Endometrial microvascular endothelial cells (primary cell): ENCODE results near the gene ATP6V1E1. TPM values are rescaled to one million over a fixed set of nuclear protein-coding genes. Genes with fewer than 3 reads are reported as not detected.

Experiments
- in situ Hi-C: cut with HindIII; loops from 2 replicates; pipeline ENCODE4 v1.10.0; 2017; ENCODE audit warnings: low sequenced_read_pairs, low pct_unique_long_range_greater_than_20kb; ENCODE audit errors: inconsistent ontology term
- total RNA-seq: library from RNA; depleted of rRNA; stranded (reverse); fragments of >200 nt; gene quantifications from one replicate; pipeline ENCODE4 v1.2.3, GENCODE V29; 2015; ENCODE audit errors: inconsistent ontology term

The ATP6V1E1 gene
- total RNA-seq, 1 donor from 2014 or later = 127 TPM

GRCh38 chr22:17562906-17563870 lies 65.4 kb downstream of the ATP6V1E1 start, which contains the start of gene SLC25A18:
Gene SLC25A18 (plus strand): TSS chr22:17563498. CDS start chr22:17579945, 16,447 bp downstream.
- in situ Hi-C loops = no loop called here

- in situ Hi-C loops = no loop called here
These were observed 69.4 kb downstream of the ATP6V1E1 start for GRCh38 chr22:17559188-17559587.

GRCh38 chr22:17554814-17555213 lies 73.7 kb downstream of the ATP6V1E1 start:
- in situ Hi-C loops = no loop called here

- in situ Hi-C loops = no loop called here
These were observed 75.8 kb downstream of the ATP6V1E1 start for GRCh38 chr22:17552737-17553136.

- in situ Hi-C loops = no loop called here
These were observed 78.9 kb downstream of the ATP6V1E1 start for GRCh38 chr22:17549655-17550054.

GRCh38 chr22:17549183-17549582 lies 79.4 kb downstream of the ATP6V1E1 start:
- in situ Hi-C loops = no loop called here

GRCh38 chr22:17548756-17549035 lies 79.9 kb downstream of the ATP6V1E1 start:
- in situ Hi-C loops = no loop called here

GRCh38 chr22:17548010-17548755 lies 80.4 kb downstream of the ATP6V1E1 start:
- in situ Hi-C loops = no loop called here

GRCh38 chr22:17542452-17542851 lies 86.1 kb downstream of the ATP6V1E1 start:
- in situ Hi-C loops = no loop called here

Other genes starting within 250 kb of the ATP6V1E1 start
- not detected for gene SLC25A18, start 65.3 kb downstream of the ATP6V1E1 start, total RNA-seq
- 78.2 TPM for gene BCL2L13, start 10.0 kb upstream of the ATP6V1E1 start, total RNA-seq
- 117 TPM for gene BID, start 145.7 kb upstream of the ATP6V1E1 start, total RNA-seq